CD14-positive monocyte (primary cell): Measurements from ENCODE around the gene AFF1. TPM values are rescaled to one million over a fixed set of nuclear protein-coding genes. Genes with fewer than 3 reads are reported as not detected.

Experiments used
- DNase-seq, 3 donors: peaks; one replicate each; pipeline ENCODE4 v3.0.0-alpha.2; 2011 to 2022
- H2AFZ ChIP-seq: 2 replicates; pipeline ENCODE4 v1.6.0; 2012; ENCODE audit warnings: mild to moderate bottlenecking, low read depth, low read length, inconsistent platforms; ENCODE audit not compliant: insufficient read depth, poor library complexity, severe bottlenecking
- H3K27ac ChIP-seq, 2 donors: 1 replicate in 1 of 2; 2 replicates in 1 of 2; pipeline ENCODE4 v1.5.1; 2012 to 2013; ENCODE audit warnings: low read length in 2 of 2, control low read depth in 1 of 2, inconsistent platforms in 1 of 2, low read depth in 1 of 2, mild to moderate bottlenecking in 1 of 2
- H3K27me3 ChIP-seq, 2 donors: one replicate each; pipeline versions ENCODE4 v1.6.0 to v1.6.1; 2011 to 2013; ENCODE audit warnings: low read length in 2 of 2; ENCODE audit not compliant: control insufficient read depth in 2 of 2, insufficient read depth in 2 of 2
- H3K36me3 ChIP-seq, 2 donors: replicated peaks in 1 of 2; 1 replicate in 1 of 2; 2 replicates in 1 of 2; pipeline versions ENCODE4 v1.5.1 to v1.6.1; 2012 to 2013; ENCODE audit warnings: low read length in 2 of 2, control low read depth in 1 of 2, inconsistent platforms in 1 of 2, mild to moderate bottlenecking in 1 of 2; ENCODE audit not compliant: insufficient read depth in 2 of 2, control insufficient read depth in 1 of 2
- H3K4me1 ChIP-seq, 2 donors: 1 replicate in 1 of 2; 2 replicates in 1 of 2; pipeline versions ENCODE4 v1.5.1 to v1.6.1; 2012 to 2013; ENCODE audit warnings: low read length in 2 of 2, control low read depth in 1 of 2, inconsistent platforms in 1 of 2, mild to moderate bottlenecking in 1 of 2, moderate library complexity in 1 of 2; ENCODE audit not compliant: insufficient read depth in 2 of 2, control insufficient read depth in 1 of 2
- H3K4me2 ChIP-seq: replicated peaks from 2 replicates; pipeline ENCODE3; 2012; ENCODE audit warnings: low read length, moderate library complexity, mild to moderate bottlenecking; ENCODE audit not compliant: poor library complexity, severe bottlenecking; ENCODE audit errors: extremely low read depth
- H3K4me3 ChIP-seq, 3 experiments: fragments of 200-600 bp in 1 of 3; sonication (generic) in 1 of 3; replicated peaks in 1 of 3; 1 replicate in 2 of 3; 2 replicates in 1 of 3; pipeline ENCODE4 v1.5.1; 2011 to 2013; ENCODE audit warnings: low read length in 3 of 3, mild to moderate bottlenecking in 3 of 3, control low read depth in 2 of 3, low read depth in 2 of 3, inconsistent platforms in 1 of 3, moderate library complexity in 1 of 3
- H3K79me2 ChIP-seq: 2 replicates; pipeline ENCODE4 v1.6.0; 2012; ENCODE audit warnings: mild to moderate bottlenecking, control low read depth, inconsistent platforms, low read length, moderate library complexity; ENCODE audit not compliant: insufficient read depth
- H3K9ac ChIP-seq: 2 replicates; pipeline ENCODE4 v1.6.0; 2017; ENCODE audit warnings: low read length, mild to moderate bottlenecking; ENCODE audit not compliant: insufficient read depth, poor library complexity, severe bottlenecking
- H3K9me3 ChIP-seq, 2 donors: replicated peaks in 1 of 2; 1 replicate in 1 of 2; 2 replicates in 1 of 2; pipeline versions ENCODE4 v1.5.1 to v1.6.1; 2012 to 2013; ENCODE audit warnings: low read length in 2 of 2, control low read depth in 1 of 2; ENCODE audit not compliant: control insufficient read depth in 1 of 2, insufficient read depth in 1 of 2
- H4K20me1 ChIP-seq: 2 replicates; pipeline ENCODE4 v1.6.0; 2012; ENCODE audit warnings: mild to moderate bottlenecking, low read length, control low read depth, moderate library complexity; ENCODE audit not compliant: insufficient read depth
- H3K27ac Mint-ChIP-seq, 7 donors: one replicate each; pipeline ENCODE4 v1.8.0; 2020; ENCODE audit warnings: mild to moderate bottlenecking in 7 of 7, mixed read lengths in 7 of 7, moderate library complexity in 6 of 7, inconsistent platforms in 2 of 7
- H3K27me3 Mint-ChIP-seq, 3 donors: one replicate each; pipeline ENCODE4 v1.8.0; 2021 to 2022; ENCODE audit warnings: low read depth in 3 of 3, mild to moderate bottlenecking in 3 of 3, mixed read lengths in 3 of 3, moderate library complexity in 3 of 3, inconsistent platforms in 1 of 3
- H3K36me3 Mint-ChIP-seq, 2 donors: one replicate each; pipeline ENCODE4 v1.8.0; 2020; ENCODE audit warnings: mixed read lengths in 2 of 2, inconsistent platforms in 1 of 2, mild to moderate bottlenecking in 1 of 2
- H3K4me1 Mint-ChIP-seq: one replicate; pipeline ENCODE4 v1.8.0; 2020; ENCODE audit warnings: mild to moderate bottlenecking, mixed read lengths
- H3K4me3 Mint-ChIP-seq, 2 donors: one replicate each; pipeline ENCODE4 v1.8.0; 2020; ENCODE audit warnings: mild to moderate bottlenecking in 2 of 2, mixed read lengths in 2 of 2, moderate library complexity in 1 of 2
- H3K9me3 Mint-ChIP-seq, 7 donors: one replicate each; pipeline ENCODE4 v1.8.0; 2020 to 2022; ENCODE audit warnings: mixed read lengths in 7 of 7, mild to moderate bottlenecking in 6 of 7, moderate library complexity in 6 of 7, inconsistent platforms in 2 of 7
- WGBS: methylation state at CpG from one replicate; pipeline ENCODE4 v1.1.5; 2013; ENCODE audit warnings: missing lambda C conversion rate; ENCODE audit not compliant: insufficient coverage; 5-methylcytosine and 5-hydroxymethylcytosine counted together
- intact Hi-C, 2 donors: fragments of 100-400 bp; cut with micrococcal nuclease; formaldehyde crosslinking; loops; one replicate each; pipeline versions ENCODE4 v1.15.0 to v1.15.1; 2023
- polyA plus RNA-seq, 3 donors: library from polyadenylated mRNA; depleted of rRNA in 1 of 3; unstranded in 2 of 3; stranded (reverse) in 1 of 3; fragments of 300-500 nt in 2 of 3; fragments of >200 nt in 1 of 3; fragmentation: Illumina TruSeq in 2 of 3; gene quantifications; 1 replicate in 2 of 3; 2 replicates in 1 of 3; pipeline ENCODE4 v1.2.3, GENCODE V29; 2012 to 2021
- TF ChIP-seq, protein P1 (sequence below): fragments of 200-600 bp; IDR thresholded peaks from one replicate; pipeline ENCODE4 v1.8.0; 2022; ENCODE audit warnings: antibody characterized with exemption, mild to moderate bottlenecking

AFF1 gene
- polyA plus RNA-seq, 3 donors = 7.5 to 20.9 (median 16.3) TPM

DNA sequence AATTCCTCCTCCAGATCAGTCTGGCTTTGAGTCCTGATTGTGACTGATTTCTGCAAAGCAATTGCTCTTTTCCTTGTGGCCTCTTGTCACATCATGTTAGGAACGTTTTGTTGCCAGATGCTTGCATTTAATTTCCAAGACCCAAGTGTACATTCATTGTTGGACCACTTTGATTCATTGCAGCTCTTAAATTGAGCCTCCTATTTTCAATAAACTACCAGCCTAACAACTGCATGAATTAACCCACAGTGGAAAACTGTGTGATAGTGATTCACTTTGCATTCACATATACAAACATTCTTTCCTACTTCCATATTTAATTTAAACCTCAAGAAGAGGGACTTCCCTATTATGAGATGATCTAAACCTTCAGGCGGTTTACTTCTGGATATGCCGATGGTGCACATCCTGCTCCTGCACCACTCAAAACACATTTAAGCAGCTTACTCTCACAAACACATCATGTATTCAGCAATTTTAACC lies 118.4 kb downstream of the AFF1 start:
- H3K4me1 ChIP-seq = peaks cover 39 to 51% of the 10 kb centered on the region in 2 donors
- peaks cover 28 to 29% of the 10 kb centered on the region in 2 donors for H3K36me3 Mint-ChIP-seq
- DNase-seq = peak; percentile 30 to 53 (median 49)
- H3K4me3 Mint-ChIP-seq = peak overlapping the region in 1 of 2 donors; percentile 7
- H3K9me3 ChIP-seq = no peaks in the 10 kb centered on the region
- 29% methylated on average over 1 of the region's 3 CpGs for WGBS
- peaks cover 96% of the 10 kb centered on the region for H3K79me2 ChIP-seq
- H3K9me3 Mint-ChIP-seq = no peaks in the 10 kb centered on the region
- peaks cover 4 to 9% of the 10 kb centered on the region in 2 donors for H3K36me3 ChIP-seq
- no peaks in the 10 kb centered on the region for H3K27me3 ChIP-seq
- H3K27ac Mint-ChIP-seq = peak overlapping the region; percentile 48 to 85 (median 70)
- peak overlapping the region in 1 of 2 donors; percentile 35 for H3K27ac ChIP-seq
- H3K4me1 Mint-ChIP-seq = peaks cover 77% of the 10 kb centered on the region
- intact Hi-C loops = loop anchor here in 1 of 2 donors (5.0 kb wide), 1 partner anchor 46 kb away; no protein-coding TSS in a partner anchor
- H3K9ac ChIP-seq = no peak overlapping the region
- H3K27me3 Mint-ChIP-seq = peaks cover 0 to 1% (median 0%) of the 10 kb centered on the region in 3 donors
- H4K20me1 ChIP-seq = peaks cover 86% of the 10 kb centered on the region
- TF ChIP-seq, protein P1, sequence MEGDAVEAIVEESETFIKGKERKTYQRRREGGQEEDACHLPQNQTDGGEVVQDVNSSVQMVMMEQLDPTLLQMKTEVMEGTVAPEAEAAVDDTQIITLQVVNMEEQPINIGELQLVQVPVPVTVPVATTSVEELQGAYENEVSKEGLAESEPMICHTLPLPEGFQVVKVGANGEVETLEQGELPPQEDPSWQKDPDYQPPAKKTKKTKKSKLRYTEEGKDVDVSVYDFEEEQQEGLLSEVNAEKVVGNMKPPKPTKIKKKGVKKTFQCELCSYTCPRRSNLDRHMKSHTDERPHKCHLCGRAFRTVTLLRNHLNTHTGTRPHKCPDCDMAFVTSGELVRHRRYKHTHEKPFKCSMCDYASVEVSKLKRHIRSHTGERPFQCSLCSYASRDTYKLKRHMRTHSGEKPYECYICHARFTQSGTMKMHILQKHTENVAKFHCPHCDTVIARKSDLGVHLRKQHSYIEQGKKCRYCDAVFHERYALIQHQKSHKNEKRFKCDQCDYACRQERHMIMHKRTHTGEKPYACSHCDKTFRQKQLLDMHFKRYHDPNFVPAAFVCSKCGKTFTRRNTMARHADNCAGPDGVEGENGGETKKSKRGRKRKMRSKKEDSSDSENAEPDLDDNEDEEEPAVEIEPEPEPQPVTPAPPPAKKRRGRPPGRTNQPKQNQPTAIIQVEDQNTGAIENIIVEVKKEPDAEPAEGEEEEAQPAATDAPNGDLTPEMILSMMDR = no peak
- peak overlapping the region in 1 of 3 experiments; percentile 21 for H3K4me3 ChIP-seq
- peak overlapping the region; percentile 17 for H3K4me2 ChIP-seq
- H2AFZ ChIP-seq = no peak overlapping the region

DNA sequence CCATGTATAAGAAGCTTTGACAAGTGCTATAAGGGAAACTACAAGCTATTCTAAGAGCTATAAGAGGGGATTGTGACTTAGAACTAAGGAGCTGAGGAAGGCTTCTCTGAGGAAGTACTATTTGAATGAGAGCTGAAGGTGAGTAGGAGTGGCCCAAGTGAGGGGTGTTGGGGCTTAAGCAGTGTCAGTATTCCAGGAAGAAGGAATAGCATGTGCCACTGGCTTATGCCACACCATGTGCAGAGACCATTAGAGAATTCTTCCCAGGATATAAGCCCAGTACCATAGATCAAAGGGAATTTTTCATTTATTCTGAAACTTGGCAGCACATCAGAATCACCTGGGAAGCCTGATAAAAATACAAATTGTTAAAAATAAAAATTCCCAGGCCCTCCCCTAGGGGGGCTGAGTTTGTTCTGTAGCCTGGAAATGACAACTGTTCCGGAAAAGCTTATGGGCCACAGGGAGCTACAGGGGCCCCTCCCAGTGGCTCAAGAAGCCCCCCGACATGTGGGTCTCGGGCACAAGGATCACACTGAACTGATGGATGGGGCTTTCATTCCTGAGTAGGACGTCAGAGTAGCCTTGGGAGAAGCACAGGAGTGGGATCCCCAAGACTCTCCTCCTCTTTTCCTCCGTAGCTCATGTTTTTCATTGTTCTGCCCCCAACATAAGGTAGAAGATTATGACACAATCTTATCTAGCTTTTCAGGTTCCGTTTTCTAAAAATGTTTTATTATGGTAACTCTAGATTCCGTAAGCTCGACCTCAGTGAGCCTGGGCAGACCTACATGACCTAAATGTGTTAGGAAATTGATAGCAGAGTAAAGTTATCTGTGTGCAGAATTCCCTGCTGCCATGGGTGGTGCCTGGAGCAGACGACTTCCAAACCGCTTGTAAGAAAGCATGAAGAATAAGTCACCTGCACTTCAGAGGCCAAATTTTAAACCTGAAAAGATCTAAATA lies 119.3 kb downstream of the AFF1 start:
- H3K79me2 ChIP-seq = peaks cover 96% of the 10 kb centered on the region
- 35% methylated on average over 4 of the region's 10 CpGs for WGBS

More for the DNA sequence above, 119.3 kb downstream of the AFF1 start:
- no peaks in the 10 kb centered on the region for H3K9me3 Mint-ChIP-seq
- peak overlapping the region; percentile 32 to 80 (median 70) for H3K27ac Mint-ChIP-seq
- H3K27me3 Mint-ChIP-seq = peaks cover 0 to 1% (median 0%) of the 10 kb centered on the region in 3 donors
- peak overlapping the region in 1 of 3 experiments; percentile 21 for H3K4me3 ChIP-seq
- no peaks in the 10 kb centered on the region for H3K27me3 ChIP-seq
- peak overlapping the region; percentile 17 for H3K4me2 ChIP-seq
- peaks cover 23% of the 10 kb centered on the region in 2 donors for H3K36me3 Mint-ChIP-seq
- no peak overlapping the region for H3K4me3 Mint-ChIP-seq
- H3K9ac ChIP-seq = no peak overlapping the region
- TF ChIP-seq, protein P1 = no peak
- H3K36me3 ChIP-seq = peaks cover 0 to 2% of the 10 kb centered on the region in 2 donors
- intact Hi-C loops = loop anchor here in 1 of 2 donors (5.0 kb wide), 1 partner anchor 47 kb away; no protein-coding TSS in a partner anchor
- no peaks in the 10 kb centered on the region for H3K9me3 ChIP-seq
- H2AFZ ChIP-seq = no peak overlapping the region
- peaks cover 83% of the 10 kb centered on the region for H3K4me1 Mint-ChIP-seq
- peaks cover 91% of the 10 kb centered on the region for H4K20me1 ChIP-seq
- peak overlapping the region in 1 of 2 donors; percentile 35 for H3K27ac ChIP-seq
- no peak for DNase-seq
- peaks cover 42 to 58% of the 10 kb centered on the region in 2 donors for H3K4me1 ChIP-seq
